ENCODE results near the gene AGBL3.
A peak's percentile ranks its signal among the peaks of the same experiment; 100 is the strongest.

Gene AGBL3

DNA sequence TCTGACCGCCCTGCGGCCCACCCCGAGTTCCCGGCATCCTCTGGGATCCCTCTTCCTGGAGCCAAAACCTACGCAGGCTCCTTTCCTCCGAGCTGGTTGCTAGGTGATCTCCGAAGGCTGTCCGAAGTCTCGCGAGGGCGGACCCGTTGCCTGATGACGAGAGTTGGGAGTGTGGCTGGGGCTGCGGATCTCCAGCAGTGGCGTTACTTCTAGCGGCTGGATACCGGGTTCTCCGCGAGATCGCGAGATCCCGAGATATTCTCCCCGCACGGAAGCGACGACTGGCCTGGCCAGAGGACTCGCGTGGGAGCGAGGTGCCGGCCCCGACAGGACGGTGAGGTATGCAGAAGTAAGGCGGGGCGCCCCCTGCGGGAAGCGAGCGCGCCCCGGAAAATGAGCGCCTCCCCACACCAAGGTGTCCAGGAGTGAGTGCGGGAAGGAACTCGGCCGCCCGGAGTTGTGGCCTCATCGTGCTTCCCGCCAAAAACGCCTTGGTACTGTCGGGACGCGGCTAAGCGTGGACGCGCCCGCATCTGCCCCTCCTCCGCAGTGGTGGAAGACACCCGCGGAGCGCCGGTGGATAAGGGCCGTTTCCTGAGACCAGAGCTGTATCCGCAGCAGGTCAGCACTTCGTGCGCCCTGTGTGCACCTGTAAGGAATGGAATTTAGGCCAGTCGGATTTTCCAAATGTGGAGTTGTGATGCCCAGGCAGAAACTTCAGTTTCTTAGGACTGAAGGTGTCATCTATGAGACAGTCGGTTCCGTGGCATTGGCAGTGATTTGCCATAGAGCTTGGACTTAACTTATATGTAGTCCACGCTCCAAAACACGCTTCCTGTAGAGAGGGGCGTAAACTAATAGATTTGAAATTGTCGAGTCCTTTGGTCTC is at the start of gene AGBL3:
Gene AGBL3 (plus strand): TSS at position 146 of the 889 bp plus-strand sequence. CDS start 1,426 bp downstream, outside the sequence.
- DNase-seq = peak; percentile 94

DNA sequence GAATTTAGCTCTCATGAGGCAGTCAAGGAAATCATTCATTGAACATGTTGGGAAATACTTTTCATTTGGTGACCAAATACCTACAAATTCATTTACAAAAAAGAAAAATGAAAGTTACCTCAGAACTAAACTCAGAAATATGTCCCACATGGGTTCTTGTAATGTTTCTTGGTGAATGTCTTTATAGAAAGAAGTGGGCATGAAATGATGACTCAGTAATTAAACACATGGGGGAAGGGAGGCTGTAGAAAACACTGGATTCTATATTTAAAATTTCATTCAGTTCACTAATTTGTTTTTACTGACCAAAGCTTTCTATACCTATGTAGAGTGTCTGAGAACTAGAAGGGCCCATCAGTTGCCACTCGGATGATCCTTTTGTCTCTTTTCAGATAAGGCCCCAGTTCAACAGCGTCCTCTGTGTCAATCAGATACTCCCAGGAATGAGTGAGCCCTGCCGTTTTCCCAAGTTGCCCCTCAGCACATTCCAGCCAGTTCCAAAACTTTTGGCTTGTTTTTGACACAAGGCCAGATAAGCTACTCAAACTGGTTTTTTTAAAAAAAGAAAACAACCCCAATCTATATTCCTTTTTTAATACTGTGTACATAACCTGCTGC is 49.3 kb upstream of the AGBL3 start:
- DNase-seq = no peak

DNA sequence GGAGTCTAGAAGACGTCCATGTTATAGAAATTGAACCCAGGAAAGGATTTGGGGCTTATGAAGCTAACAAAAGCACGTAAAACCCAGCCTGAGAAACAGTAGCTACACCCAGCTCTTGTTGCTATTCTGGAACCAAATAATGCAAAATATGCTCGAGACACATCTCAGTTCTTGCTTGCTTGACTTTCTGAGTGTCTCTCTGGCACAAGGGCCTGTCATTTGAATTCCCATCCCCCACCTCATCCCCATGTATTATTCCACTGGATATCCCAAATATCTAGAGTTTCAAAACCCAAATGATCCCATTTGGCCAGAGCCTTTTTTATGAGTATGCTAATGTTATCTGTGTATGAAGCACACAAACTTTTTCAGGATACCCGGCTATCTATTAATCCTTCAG is 48.2 kb upstream of the AGBL3 start:
- no peak for DNase-seq

DNA sequence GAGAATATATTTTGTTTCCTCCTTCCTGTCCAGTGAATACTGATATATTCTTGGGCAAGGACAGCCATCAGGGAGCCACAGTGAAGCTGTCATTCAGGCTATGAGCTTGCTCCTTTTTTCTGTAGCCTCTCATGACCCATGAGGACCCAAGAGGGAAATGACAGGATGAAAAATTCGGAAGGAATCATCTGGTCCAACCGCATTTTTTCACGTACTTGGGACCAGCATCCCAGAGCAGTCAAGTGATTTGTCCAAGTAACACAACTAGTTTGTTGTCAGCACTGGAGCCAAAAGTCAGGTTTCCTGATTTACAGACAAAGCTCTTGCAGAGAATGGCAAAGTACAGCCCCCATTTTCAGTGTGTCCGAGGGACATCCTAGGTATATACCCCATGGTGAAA is 47.2 kb upstream of the AGBL3 start:
- no peak for DNase-seq

DNA sequence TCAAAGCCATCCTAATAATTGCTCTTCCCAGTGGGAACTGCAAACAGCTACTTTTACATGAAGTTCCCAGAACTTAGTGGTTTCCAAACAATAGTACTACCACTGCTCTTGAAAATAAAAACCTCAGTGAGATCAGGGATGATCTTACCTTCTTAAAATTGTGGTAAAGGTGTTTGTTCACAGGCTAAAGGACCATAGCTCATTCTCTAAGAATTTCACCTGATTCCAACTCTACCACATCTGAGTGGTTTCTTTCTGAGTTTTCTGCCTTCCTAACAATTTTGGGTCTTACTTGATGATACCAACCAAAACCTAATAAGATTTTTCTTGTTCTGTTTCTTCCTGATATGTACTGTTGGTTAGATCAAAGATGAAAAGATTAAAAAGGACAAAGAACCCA is 45.6 kb upstream of the AGBL3 start:
- DNase-seq = no peak

DNA sequence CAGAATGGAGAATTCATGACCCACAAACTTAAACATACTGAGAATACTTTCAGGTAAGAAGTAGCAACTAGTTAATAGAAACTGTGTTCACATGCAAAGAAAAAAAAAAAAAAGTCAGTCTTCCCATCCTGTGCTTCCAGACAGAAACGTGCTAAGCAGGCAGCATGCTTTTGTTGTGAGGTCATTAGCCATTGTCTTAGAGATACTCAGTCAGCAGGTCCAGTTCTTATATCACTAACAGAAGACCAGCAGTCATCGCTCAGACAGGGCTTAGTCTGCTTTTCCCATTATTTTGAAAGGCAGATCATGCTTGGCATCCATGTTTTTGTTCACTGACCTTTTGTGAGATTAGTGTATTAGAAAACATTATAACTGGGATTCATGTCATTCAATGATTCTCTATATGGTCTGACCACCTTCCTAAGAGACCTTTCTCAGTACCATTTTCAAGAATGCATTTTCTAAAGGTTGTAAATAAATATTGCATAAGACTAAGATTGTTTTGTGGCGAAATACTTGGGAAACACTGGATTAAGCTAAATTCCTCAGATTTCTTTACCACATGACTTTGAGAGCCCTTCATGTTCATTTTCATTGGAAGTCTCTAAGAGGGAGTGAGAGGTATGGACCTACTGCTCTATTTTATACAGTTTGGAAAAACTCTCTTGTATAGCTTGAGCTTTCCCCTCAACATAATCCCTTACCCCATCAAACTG is 45.0 kb upstream of the AGBL3 start:
- DNase-seq = no peak

DNA sequence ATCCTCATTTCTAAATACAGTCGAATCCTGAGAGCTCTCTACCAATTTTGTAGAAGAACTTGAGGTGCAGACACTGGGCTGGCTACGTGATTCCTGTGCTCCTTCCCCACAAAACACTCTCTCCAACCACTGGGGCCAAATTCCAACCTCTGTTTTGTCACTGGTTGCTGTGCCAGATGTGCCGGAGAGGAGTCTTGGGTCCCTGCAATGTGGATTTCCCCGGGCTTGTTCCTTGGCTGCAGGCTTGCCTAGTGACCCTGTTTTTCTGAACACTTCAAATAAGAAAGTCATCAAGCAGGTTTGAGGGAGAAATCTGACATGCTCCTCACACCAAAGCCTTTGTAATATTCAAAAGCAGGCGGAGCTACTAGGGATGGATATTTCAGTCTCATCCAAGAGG is 44.4 kb upstream of the AGBL3 start:
- no peak for DNase-seq

DNA sequence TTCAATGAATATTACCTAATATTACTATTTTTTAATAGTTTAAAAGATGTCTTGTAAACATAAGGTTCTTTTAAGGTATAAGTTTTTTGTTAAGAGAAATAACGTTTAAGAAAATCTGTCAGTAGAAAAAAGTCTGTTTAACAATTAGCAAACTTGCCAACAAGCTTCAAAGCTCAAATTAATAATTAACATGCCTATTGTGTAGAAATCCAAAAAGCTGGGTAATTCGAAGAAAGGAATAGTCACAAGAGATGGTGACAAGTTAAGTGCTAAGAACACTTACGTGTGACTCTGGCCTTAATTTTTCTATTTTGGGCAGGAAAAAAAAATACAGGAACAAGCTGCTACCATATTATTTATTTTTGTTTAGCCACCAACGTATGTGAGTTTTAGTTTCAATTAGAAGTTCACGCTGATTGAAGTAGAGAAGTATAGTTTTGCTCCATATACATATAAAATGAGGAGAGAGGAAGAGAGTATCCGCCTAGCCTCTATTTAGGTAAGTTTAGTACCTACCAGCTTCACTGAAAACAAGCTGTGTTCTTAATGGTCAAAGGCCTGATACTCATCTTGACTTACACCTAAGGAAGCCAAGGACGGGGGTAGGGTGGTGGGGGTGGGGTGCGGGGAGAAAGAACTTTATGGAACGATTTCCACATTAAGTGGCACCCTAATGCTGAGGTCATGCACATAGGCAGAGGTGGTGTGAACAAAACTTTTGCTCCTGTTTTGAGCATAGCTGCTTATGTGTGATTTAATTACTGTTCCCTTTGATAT is 43.4 kb upstream of the AGBL3 start:
- DNase-seq = no peak

DNA sequence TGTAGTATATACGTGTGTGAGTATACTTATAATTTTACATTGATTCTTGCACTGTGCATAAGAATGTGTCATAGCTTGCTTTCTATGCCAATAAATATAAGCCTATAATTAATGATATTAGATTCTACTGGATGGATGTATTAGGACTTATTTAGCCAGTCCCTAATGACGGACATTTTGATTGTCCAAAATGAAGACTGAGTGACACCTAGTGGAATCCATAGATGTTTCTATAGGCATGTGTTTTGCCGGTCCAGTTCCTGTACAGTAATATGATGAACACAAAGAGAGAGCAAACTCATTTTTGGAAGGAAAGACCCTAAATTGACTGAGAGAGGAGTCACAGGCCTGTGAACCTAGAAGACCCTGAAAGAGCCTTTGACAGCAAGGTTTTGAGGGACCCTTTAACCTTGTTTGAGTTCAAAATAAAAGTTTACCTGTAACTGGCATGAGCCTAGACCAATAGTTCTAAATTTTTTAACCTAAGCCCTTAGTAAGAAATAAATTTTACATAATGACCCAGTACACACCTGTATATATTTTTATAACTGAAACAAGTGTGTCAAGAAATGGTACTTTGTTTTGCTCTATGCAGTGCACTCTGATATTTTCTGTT is 42.4 kb upstream of the AGBL3 start:
- DNase-seq = peak; percentile 13

DNA sequence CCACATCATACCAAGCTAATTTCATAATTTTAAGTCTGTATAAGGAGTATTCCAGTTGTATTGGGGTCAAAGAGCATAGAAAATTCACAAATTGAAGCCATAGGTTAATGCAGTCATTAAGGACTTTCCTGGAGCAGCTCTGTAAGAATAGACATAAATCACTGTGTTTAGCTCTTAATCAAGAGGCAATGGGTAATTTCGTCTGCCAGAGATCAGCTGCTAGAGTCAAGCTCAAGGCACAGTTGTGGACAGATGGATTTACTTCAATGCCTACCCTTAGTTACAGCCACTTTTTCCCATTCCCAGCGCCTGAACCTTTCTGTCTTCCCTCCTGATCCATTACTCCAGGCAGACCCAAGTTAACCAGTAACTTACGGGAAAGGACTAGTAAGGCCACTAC is 40.6 kb upstream of the AGBL3 start:
- DNase-seq = no peak

DNA sequence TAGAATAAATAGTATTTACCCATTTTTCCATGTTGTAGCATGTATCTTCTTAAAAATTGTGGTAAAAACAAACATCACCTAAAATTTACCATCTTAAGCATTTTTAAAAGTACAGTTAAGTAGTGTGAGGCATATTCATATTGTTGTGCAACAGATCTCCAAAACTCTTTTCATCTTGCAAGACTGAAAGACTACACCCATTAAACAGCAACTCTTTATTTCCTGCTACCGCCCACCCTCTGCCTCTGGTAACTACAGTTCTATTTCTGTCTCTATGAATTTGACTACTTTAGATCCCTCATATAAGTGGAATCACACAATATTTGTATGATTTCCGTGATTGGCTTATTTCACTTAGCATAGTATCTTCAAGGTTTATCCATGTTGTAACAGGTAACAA is 40.0 kb upstream of the AGBL3 start:
- DNase-seq = no peak

DNA sequence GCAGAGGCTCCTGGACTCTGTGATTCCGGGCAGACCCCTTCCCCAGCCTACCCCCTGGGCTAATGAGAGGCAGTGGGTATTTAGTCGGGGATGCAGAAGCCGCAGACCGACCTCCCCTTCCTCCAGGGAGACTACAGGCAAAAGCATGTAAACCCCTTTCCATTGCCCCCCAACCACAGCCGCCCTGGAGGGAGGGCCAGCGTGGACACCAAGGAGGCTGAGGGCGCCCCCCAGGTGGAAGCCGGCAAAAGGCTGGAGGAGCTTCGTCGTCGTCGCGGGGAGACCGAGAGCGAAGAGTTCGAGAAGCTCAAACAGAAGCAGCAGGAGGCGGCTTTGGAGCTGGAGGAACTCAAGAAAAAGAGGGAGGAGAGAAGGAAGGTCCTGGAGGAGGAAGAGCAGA is 39.0 kb upstream of the AGBL3 start:
- no peak for DNase-seq

DNA sequence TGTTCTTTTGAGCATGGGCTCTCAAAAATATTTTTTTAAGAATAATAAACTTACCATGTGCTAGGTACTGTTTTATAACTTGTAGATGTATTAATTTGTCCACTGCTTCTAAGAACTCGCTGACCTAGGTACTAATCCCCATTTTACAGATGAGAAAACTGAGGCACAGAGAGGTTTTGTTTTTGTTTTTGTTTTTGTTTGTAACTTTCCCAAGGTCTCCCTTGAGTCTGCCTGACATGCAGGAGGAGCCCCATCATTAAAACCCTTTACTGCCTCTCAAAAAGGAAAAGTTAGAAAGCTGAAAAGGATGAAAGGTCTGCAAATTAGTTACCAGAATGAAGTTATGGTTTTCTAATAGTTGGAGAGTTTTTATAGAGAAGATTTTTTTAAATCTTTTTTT is 38.5 kb upstream of the AGBL3 start:
- DNase-seq = no peak

DNA sequence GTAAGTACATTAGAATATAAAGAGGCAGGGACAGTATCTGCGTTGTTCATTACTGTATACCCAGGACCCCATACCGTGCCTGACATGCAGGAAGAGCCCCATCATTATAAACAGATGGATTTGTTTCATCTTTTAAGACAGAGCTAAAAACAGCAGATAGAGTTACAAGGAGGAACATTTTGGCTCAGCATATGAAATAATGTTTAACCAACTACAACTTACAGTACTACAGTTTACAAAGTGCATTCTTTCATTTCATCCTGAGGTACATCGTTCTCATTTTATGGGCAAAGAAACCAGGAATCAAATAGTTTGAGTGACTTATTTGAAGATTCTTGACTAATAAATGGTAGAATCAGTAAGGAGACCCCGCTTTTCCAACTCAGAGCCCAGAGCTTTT is 38.1 kb upstream of the AGBL3 start:
- DNase-seq = no peak

DNA sequence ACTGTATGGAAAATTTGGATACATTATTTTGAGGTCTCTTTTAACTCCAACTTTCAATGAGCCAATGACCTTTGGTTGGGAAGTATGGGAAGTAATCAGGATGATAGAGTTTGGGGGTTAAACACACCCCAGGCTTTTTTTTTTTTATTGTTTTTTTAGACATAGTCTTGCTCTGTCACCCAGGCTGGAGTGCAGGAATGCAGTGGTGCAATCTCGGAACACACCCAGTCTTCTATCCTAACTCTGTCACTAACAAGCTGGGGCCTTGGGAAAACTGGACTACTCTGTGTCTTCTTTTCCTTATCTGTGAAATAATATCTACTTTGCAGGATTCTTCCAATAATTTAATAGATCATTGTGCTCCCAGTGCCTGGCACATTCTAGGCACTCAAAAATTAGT is 37.6 kb upstream of the AGBL3 start:
- DNase-seq = no peak

DNA sequence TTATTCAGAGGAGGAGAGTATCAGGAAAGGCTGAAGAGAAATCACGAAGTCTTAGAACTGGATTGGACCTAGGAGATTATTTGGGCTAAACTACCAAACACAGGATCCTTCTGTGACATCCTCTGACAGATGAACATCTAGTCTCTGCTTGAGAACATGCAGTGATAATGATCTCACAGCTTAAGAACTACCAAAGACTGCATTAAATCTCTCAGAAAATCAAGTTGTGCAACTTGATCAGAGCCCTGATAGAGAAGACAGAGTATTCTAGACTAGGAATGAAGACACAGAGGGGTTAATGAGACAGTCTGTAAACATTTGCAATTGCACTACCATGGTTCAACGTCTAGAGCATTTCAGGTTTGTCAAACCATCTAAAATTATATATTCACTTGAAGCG is 37.1 kb upstream of the AGBL3 start:
- DNase-seq = no peak

DNA sequence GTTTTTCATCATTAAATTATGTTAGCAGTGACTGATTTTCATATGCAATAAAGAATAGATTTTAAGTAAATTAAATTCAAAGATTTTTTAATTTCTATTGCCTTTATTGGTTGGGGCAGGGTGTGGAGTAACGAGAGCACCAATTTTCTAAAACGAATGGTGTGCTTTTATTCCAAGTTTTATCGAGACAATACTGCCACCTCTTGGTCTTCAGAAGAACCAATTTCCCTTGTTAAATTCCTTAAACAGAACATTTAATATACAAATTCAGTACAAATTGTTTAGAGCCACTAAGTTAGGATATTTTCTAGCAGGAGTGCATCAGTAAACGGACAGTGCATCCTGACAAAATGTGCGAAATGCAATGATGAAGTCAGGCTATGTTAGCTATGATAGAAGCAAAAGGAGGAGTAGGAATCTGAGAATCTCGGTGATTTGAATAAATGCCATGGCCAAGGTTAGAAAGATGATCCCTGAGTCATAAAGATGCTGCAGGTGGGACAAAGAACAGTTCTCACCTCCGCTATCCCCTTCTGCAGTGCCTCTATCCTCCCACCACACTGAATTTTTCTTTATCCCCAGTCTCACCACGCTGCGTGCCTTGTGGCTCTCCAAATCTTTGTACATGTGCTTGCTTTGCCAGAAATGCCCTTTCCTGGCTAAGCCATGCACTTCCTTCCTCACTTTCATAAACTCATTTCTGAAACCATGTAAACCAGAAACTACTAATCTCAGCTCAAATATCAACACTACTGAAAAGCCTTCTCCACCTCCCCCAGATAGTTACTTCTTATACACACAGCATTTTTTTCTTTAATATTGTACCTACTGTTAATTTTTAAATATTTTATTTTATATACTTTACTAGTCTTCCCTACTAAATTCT is 31.9 kb upstream of the AGBL3 start:
- peak; percentile 33 for DNase-seq

DNA sequence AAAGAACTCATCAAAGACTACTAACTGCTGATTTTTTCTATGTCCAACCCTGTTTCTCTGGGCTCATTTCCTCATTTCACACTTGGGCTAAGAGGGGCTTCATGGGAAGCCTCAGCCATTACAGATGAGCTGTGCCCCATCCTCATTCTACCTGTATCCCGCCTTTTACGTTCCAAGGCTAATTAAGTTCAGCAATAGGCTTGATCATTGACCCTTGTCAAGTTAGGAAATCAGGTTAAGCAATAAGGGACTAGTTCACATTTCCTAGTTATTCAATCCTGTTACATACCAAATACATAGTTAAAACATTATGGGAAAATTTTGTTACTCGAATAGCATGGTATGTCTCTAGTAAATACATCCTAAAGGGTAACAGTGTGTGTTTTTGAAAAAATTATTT is 29.3 kb upstream of the AGBL3 start:
- no peak for DNase-seq

DNA sequence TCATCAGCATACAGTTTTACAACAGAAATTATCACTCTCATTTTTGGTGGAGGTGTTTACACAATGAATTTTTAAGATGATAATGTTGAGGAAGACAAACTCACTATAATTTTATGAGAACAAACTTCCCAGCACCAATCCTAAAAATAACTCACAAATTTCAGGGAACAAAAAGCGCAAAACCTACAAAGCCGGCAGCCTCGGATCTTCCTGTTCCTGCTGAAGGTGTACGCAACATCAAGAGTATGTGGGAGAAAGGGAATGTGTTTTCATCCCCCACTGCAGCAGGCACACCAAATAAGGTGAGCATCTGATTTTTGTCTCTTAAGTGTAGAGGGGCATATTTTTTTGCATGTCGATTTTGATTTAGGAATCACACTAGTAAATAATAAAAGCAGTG is 26.5 kb upstream of the AGBL3 start:
- DNase-seq = no peak

DNA sequence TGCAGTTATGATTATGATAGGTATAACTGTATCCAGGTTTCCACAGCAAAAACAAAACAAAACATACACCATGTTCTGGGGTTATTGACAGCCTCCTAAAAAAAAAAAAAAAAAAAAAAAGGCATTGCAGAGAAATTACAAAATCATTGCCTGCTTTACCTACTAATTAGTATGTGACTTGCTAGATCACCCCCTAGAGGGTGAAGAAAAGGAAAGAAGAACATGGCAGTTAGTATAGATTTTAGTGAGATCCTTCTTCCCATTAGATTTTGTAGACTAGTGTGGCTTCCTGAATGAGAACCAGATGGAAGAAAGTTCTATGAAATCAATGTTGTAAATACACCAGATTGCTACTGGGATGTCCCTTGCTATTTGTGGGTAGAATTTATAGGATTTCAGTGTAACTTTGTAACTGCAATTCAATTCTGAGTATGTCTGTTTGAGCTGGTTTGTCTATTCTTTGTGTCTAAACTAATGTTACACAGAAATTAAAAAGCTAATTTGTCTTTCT is 24.0 kb upstream of the AGBL3 start:
- DNase-seq = no peak

DNA sequence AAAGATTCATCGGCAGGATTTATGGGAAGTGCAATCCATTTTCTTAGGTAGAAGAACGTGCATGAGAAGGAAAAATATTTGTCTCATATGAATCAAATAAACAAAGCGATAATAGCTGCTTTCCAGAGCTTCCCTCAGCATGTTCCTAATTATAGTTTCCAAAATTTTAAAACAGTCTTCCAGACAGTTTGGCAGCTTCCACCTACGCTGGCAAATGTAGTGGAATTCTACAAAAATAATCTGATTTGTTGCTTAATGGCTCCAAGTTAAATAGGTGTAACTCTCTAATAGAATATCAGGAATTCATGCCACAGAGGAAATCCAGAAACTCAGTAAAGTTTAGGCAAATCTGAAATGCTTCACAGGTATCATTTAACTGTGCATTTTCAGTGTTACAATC is 23.3 kb upstream of the AGBL3 start:
- DNase-seq = no peak
